Measurements from ENCODE around the gene TTLL3. TPM values are rescaled to one million over a fixed set of nuclear protein-coding genes. Genes with fewer than 3 reads are reported as not detected.

Gene TTLL3
- total and polyA plus RNA-seq, 7 donors = 2.9 to 19.0 (median 6.4) TPM

- DNase-seq = no peak
- Histone ChIP-seq H3K4me3 (no peak overlapping the region), H3K27ac (no peak overlapping the region), H3K4me1 (peaks cover 6% of the 10 kb centered on the region), H3K36me3 (ENCODE audit: insufficient read depth in 1 of 2, low read depth in 1 of 2) (peaks cover 0 to 11% of the 10 kb centered on the region in 2 donors), H3K9me3 (no peaks in the 10 kb centered on the region), H3K27me3 (ENCODE audit: insufficient read depth in 3 of 3, low read length in 2 of 3) (no peaks in the 10 kb centered on the region)
- no peak for ATAC-seq
- 94 to 97% (median 96%) methylated on average over 6 of the region's 7 CpGs for WGBS, 3 donors
- intact Hi-C loops (cut with DNase I) = no loop called here
- TF ChIP-seq, protein P1, sequence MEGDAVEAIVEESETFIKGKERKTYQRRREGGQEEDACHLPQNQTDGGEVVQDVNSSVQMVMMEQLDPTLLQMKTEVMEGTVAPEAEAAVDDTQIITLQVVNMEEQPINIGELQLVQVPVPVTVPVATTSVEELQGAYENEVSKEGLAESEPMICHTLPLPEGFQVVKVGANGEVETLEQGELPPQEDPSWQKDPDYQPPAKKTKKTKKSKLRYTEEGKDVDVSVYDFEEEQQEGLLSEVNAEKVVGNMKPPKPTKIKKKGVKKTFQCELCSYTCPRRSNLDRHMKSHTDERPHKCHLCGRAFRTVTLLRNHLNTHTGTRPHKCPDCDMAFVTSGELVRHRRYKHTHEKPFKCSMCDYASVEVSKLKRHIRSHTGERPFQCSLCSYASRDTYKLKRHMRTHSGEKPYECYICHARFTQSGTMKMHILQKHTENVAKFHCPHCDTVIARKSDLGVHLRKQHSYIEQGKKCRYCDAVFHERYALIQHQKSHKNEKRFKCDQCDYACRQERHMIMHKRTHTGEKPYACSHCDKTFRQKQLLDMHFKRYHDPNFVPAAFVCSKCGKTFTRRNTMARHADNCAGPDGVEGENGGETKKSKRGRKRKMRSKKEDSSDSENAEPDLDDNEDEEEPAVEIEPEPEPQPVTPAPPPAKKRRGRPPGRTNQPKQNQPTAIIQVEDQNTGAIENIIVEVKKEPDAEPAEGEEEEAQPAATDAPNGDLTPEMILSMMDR (IDR thresholded peaks at IDR 0.05) = no peak
Observed at GRCh38 chr3:9818666-9819335, 8.7 kb downstream of the TTLL3 start.

DNA sequence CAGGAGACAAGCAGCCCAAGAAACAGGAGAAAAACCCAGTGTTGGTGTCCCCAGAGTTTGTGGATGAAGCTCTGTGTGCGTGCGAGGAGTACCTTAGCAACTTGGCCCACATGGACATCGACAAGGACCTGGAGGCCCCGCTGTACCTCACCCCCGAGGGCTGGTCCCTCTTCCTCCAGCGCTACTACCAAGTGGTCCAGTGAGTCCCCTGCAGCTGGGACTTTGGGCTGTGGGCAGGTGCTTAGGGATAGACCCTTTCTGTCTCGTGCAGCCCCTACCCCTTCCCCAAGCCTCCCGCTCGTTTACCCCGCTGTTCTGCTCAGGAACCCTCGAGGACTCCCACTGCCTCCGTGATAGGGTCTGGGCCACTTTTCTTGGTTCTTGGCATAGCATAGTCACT is 10.5 kb downstream of the TTLL3 start:
- Histone ChIP-seq H3K27me3 (ENCODE audit: insufficient read depth in 3 of 3, low read length in 2 of 3) (no peaks in the 10 kb centered on the region), H3K4me3 (no peak overlapping the region), H3K36me3 (ENCODE audit: insufficient read depth in 1 of 2, low read depth in 1 of 2) (peaks cover 0 to 11% of the 10 kb centered on the region in 2 donors), H3K9me3 (no peaks in the 10 kb centered on the region), H3K4me1 (peaks cover 6% of the 10 kb centered on the region), H3K27ac (no peak overlapping the region)
- intact Hi-C loops (cut with DNase I) = no loop called here
- DNase-seq = no peak
- no peak for ATAC-seq
- TF ChIP-seq, protein P1 (IDR thresholded peaks at IDR 0.05) = no peak
- WGBS, 3 donors = 82 to 90% (median 88%) methylated on average over 12 of the region's 12 CpGs

GRCh38 chr3:9820946-9821345 is 10.9 kb downstream of the TTLL3 start:
- Histone ChIP-seq H3K4me3 (no peak overlapping the region), H3K27ac (no peak overlapping the region), H3K9me3 (no peaks in the 10 kb centered on the region), H3K4me1 (peaks cover 6% of the 10 kb centered on the region), H3K27me3 (ENCODE audit: insufficient read depth in 3 of 3, low read length in 2 of 3) (no peaks in the 10 kb centered on the region), H3K36me3 (ENCODE audit: insufficient read depth in 1 of 2, low read depth in 1 of 2) (peaks cover 0 to 11% of the 10 kb centered on the region in 2 donors)
- intact Hi-C loops (cut with DNase I) = no loop called here
- WGBS, 3 donors = 76 to 81% (median 81%) methylated on average over 2 of the region's 2 CpGs
- ATAC-seq (no peak), DNase-seq (no peak)
- TF ChIP-seq, protein P1 (IDR thresholded peaks at IDR 0.05) = no peak

DNA sequence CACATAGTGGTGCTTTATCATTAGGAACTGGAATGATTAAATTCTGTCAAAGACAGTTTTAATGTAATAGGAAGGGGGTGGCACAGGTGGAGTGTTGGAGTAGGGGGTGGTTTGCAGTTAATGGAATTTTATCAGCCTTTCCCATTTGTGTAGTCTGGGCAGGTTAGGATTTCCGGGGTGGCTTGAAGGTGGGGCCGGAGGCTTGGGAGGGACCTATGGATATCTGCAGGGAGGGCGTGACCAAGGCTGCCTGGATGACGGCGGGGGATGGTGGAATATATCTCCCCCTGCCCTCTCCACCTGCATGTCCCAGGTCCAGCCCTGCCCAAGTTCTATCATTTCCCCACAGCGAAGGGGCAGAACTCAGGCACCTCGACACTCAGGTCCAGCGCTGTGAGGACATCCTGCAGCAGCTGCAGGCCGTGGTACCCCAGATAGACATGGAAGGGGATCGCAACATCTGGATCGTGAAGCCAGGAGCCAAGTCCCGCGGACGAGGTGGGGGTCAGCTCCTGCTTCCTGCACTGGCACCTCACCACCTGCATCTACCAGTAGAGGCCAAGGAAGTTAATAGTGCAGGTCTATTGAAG is 15.5 kb downstream of the TTLL3 start:
- ATAC-seq (no peak), DNase-seq (no peak)
- Histone ChIP-seq H3K4me3 (no peak overlapping the region), H3K4me1 (no peaks in the 10 kb centered on the region), H3K9me3 (no peaks in the 10 kb centered on the region), H3K27ac (no peak overlapping the region), H3K36me3 (ENCODE audit: insufficient read depth in 1 of 2, low read depth in 1 of 2) (peaks cover 0 to 17% of the 10 kb centered on the region in 2 donors), H3K27me3 (ENCODE audit: insufficient read depth in 3 of 3, low read length in 2 of 3) (no peaks in the 10 kb centered on the region)
- intact Hi-C loops (cut with DNase I) = no loop called here
- TF ChIP-seq, protein P1 (IDR thresholded peaks at IDR 0.05) = no peak
- WGBS, 3 donors = 67 to 71% (median 67%) methylated on average over 14 of the region's 14 CpGs
